NCI-H748 (cell line): ENCODE results near the gene SLAIN1.

Experiments used
- DNase-seq: peaks from one replicate; lab custom pipeline; 2025; ENCODE audit not compliant: unreplicated experiment; lab: John Stamatoyannopoulos, UW

SLAIN1 gene

GRCh38 chr13:77751513-77752456 is 54.3 kb downstream of the SLAIN1 start:
- peak; percentile 53 for DNase-seq

- no peak for DNase-seq
Measured at GRCh38 chr13:77752512-77753069, 55.1 kb downstream of the SLAIN1 start.

- no peak for DNase-seq
Measured at GRCh38 chr13:77760893-77761292, 63.4 kb downstream of the SLAIN1 start.

GRCh38 chr13:77767413-77767812 is 69.9 kb downstream of the SLAIN1 start:
- DNase-seq = peak; percentile 12

- DNase-seq = no peak
Measured at GRCh38 chr13:77774181-77774580, 76.7 kb downstream of the SLAIN1 start.

- DNase-seq = no peak
Measured at GRCh38 chr13:77776704-77777103, 79.2 kb downstream of the SLAIN1 start.

GRCh38 chr13:77779552-77780272 is 82.2 kb downstream of the SLAIN1 start:
- peak; percentile 72 for DNase-seq

GRCh38 chr13:77781808-77782207 is 84.3 kb downstream of the SLAIN1 start:
- no peak for DNase-seq

- DNase-seq = peak; percentile 90
Measured at GRCh38 chr13:77784515-77784914, 87.0 kb downstream of the SLAIN1 start.

GRCh38 chr13:77786695-77787287 is 89.3 kb downstream of the SLAIN1 start:
- DNase-seq = no peak

GRCh38 chr13:77789376-77789775 is 91.9 kb downstream of the SLAIN1 start:
- DNase-seq = no peak

- no peak for DNase-seq
Measured at GRCh38 chr13:77800219-77800618, 102.7 kb downstream of the SLAIN1 start.

- no peak for DNase-seq
Measured at GRCh38 chr13:77806518-77806917, 109.0 kb downstream of the SLAIN1 start.

GRCh38 chr13:77807431-77808135 is 110.1 kb downstream of the SLAIN1 start:
- no peak for DNase-seq

GRCh38 chr13:77810430-77810829 is 112.9 kb downstream of the SLAIN1 start:
- DNase-seq = peak; percentile 53

- peak; percentile 33 for DNase-seq
Measured at GRCh38 chr13:77810878-77811277, 113.4 kb downstream of the SLAIN1 start.

GRCh38 chr13:77811381-77811780 is 113.9 kb downstream of the SLAIN1 start:
- no peak for DNase-seq

- no peak for DNase-seq
Measured at GRCh38 chr13:77811981-77812380, 114.5 kb downstream of the SLAIN1 start.
